ENCODE measurements around the gene DCC.

Gene DCC

GRCh38 chr18:52945552-52945951 is 605.6 kb downstream of the DCC start:
- no peak for DNase-seq

DNA sequence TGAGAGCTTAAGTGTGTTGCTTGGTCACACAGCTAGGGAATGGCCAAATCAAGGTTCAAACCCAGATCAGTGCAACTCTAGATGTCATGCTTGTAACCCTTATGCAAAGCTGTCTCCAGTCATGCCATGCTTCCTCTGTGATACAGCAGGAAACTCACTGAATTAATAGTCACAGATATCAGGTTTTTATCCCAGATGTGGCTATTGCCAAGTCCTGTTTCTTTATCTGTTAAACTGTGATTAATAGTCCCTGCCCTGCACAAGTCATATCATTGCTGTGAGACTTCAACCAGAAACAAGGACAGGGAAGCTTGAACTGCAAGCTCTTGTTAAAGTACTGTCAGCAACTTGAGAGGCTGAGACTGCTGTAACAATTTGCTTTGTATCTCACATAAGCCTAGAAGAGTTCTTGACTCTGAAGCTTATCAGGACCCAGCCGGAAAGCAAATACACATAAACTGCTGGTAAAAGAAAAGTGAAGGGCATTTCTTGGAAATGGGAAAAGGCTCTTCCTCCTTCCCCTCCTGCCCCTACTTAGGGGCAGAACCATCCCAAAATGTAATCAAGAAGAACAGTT is 609.0 kb downstream of the DCC start:
- DNase-seq = no peak

- DNase-seq = no peak
Measured at GRCh38 chr18:52950155-52950554, 610.2 kb downstream of the DCC start.

DNA sequence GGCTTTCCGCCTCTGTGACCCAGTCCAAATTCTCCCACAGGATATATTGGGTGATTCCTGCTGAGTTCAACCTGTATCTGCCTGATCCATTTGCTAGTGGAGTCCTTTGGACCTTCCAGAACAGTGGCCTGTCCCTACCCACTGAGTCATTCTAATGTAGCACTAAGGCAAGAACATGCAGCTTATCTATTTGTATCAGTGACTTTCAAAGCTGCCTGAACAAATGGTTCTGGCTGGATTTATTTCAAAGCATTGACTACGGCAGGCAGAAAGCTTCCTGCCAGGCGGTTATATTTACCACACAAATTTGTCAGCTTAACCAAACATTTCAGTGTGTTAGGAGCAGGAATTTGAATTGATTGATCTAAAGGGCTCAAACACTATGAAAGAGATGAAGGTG is 613.4 kb downstream of the DCC start:
- no peak for DNase-seq

DNA sequence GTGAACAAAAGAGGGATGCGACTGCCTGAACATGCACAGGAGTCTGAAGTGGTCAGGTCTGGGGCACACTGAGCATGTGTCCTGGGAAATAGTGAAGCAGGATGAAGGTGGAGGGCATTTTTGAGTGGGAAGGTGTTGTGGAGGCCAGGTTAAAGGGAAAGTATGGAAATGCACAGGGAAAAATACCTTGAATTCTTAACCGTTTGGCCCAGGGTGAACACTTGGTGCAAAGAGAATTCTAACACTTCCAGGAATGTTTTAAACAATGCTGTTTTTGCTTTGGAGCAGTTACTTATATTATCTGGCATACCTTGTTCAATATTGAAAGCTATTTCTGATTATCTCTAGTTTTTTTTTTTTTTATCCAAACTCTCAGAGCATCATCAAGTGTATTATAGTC is 623.5 kb downstream of the DCC start:
- no peak for DNase-seq

GRCh38 chr18:52970686-52971085 is 630.7 kb downstream of the DCC start:
- DNase-seq = no peak

- DNase-seq = no peak
Measured at GRCh38 chr18:52971097-52971496, 631.1 kb downstream of the DCC start.

DNA sequence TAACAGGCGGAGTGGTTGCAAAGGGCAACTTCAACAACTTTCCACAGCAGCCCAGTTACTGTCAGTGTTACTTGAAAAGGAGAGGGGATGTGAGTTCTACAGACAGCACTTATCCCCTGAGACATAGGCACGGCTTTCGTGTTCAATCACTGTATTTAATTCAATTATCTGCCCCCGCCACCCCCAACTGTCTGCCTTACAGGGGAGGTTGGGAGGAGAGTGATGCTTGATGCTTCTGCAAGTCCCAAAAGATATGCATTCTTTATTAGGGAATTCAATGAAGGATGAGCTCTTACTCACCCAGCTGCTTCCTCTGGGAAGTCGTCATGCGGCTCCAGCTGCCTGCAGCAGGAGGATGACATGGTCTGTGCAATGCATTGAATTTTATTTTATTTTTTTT is 639.9 kb downstream of the DCC start:
- no peak for DNase-seq

DNA sequence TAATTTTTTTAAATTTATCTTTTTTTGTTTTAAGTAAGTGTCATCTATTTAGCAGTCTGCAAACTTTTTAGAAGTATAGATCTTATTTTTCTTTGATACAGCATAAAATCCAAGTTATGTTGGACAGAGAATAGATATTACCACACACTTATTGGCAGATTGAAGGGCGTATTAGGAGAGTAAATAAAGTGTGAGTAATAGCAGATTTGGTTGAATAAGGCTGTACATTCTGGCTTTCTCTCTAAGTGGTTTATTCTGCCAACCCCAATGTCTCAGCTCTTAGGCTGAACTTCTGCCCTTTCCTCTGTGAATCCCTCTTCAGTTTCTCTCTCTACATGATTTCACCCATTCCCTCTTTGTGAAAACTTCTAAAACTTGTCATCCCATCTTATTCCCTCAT is 651.2 kb downstream of the DCC start:
- no peak for DNase-seq

DNA sequence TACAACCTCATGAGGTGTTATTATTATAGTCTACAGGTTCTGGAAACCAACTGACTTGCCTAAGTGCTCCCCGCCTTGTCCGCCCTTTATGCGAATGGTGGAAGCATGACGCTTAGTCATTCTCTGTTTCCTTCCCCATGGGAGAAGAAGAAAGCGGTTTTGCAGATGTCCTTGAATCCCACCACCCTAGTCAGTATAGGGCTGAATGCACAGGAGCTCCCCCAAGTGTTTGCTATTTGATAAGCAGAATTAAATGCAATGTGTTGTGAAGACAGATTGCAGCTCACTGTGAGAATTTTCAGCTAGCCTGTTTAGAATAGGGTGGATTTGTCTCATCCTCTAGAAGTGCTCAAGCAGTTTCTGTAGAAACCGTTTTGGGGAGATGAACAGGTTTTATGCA is 652.0 kb downstream of the DCC start:
- DNase-seq = peak; percentile 4

GRCh38 chr18:52995875-52996274 is 655.9 kb downstream of the DCC start:
- no peak for DNase-seq

DNA sequence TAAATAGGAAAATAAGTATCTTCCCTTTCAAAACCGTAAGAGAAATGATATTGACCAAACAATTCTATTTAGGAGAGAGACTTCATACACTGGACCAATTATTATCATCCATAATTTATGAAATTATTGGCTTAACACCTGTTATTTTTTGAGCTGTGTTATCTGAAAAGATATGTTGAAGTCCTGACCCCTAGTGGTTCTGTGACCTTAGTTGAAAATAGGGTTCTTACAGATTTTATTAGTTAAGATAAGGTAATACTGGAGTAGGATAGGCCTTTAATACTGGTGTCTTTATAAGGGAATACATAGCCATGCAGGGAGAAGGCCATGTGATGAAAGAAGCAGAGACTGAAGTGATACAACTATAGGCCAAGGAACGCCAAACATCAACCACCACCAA is 659.6 kb downstream of the DCC start:
- no peak for DNase-seq

DNA sequence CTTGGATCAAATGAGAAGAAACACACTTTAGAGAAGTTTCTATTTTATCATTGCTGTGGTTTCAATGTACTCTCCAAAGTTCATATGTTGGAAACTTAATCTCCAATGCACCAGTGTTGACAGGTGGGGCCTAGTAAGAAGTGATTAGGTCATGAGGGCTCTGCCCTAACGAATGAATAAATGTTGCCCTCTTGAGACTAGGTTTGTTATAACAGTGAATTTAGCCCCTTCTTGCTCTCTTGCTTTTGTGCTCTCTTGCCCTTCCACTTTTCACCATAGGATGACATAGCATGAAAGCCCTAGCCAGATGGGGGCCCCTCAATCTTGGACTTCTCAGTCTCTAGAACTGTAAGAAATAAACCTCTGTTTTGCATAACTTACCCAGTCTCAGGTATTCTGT is 664.8 kb downstream of the DCC start:
- no peak for DNase-seq

DNA sequence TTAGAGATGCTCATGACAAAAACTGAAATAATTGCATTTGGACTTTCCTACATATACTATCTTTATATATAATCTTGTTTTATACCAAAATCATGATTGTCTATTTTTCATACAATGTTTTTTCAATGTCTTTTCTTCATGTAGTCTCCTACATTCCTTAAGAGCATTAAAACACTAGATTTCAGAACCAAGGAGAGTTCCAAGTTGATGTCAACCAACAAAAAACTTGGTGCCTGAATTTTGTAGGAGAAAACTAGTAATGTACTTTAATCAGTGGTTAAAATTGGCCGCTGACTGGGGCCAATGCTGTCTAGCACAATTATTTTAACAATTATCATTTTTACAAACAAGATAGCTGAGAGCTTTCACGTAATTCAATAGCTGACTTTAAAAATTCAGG is 678.8 kb downstream of the DCC start:
- peak; percentile 6 for DNase-seq

DNA sequence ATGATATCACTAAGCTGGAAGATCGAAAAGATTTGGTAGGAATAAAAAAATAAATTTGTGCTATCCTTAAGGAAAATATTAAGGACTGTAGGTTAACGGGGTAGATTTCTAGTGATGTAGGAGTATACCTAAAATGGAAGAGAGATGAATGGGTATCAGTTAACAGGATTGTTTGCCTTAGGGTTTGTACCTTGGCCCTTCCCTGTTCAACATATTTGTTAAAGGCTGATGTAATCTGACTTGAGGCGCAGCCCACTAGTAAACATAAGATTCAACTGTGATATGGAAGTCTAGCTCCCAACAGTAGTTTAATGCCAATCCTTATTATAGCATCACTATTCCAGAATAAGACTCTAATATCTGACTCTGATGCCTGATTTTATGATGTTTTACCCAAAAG is 685.2 kb downstream of the DCC start:
- DNase-seq = no peak

GRCh38 chr18:53028565-53028964 is 688.6 kb downstream of the DCC start:
- no peak for DNase-seq

GRCh38 chr18:53033128-53033527 is 693.1 kb downstream of the DCC start:
- DNase-seq = no peak

DNA sequence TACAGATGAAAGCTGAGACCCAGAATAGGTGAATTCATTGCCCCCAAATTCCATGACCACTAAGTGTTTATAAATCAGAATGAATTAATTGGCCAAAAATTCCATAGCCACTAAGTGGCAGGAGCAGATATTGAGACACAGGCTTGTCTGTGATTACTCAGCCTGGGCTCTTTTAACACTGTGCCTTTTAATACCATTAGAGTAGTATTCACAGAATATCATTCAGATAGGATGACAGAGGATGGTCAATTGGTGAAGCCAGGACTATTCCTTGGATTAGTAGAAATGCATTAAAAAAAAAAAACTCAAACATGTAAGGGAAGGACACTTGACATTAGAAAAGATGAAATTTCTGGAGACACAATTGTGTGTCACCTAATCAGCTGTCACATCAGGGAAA is 698.6 kb downstream of the DCC start:
- no peak for DNase-seq

GRCh38 chr18:53040286-53040685 is 700.3 kb downstream of the DCC start:
- DNase-seq = no peak

DNA sequence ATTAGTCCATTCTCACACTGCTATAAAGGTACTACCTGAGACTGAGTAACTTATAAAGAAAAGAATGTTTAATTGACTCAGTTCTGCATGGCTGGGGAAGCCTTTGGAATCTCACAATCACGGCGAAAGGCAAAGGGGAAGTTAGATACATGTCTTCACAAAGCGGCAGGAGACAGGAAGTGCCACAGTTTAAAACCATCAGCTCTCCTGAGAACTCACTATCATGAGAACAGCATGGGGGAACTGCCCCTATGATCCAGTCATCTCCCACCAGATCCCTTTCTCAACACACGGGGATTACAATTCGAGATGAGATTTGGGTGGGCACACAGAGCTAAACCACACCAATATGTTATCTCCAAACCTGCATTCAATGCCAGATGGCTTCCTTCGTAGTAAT is 716.1 kb downstream of the DCC start:
- no peak for DNase-seq

DNA sequence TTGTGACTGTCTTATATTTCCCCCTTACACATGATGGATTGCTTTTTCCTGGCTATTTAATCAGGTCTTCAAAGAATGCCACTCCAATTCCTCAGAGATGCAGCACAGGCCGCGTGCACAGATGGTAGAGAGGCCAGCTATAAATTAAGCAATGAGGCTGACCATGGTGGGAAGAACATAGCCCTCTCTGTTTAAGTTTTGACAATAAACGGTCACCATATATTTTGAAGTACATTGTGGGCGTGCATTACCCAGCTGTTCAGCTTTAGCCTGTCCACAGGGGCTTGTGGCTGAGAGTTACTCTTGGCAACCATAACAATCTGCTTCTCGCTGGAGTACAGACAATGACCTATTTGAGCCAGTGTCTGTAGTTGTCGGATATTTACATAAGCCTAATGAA is 730.8 kb downstream of the DCC start:
- no peak for DNase-seq

GRCh38 chr18:53080687-53081086 is 740.7 kb downstream of the DCC start:
- no peak for DNase-seq

DNA sequence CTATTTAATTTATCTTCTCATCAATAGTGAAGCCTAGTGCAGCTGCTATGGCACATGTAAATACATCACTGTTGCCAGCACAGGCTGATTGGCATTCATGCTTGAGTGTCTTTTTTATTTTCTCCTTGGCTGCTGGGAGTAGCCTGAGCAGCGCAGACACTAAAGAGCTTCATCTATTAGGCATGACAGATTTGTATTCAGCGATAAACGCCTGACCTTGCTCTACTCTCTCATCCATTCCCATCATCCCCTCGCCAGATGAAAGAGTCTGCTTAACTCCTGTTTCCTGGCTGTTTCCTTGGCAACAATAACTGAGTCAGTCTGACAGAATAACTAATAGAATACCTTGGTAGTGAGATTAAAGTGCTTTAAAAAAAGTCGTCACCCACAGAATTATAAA is 753.6 kb downstream of the DCC start:
- no peak for DNase-seq

- DNase-seq = no peak
Measured at GRCh38 chr18:53101536-53102105, 761.6 kb downstream of the DCC start.

DNA sequence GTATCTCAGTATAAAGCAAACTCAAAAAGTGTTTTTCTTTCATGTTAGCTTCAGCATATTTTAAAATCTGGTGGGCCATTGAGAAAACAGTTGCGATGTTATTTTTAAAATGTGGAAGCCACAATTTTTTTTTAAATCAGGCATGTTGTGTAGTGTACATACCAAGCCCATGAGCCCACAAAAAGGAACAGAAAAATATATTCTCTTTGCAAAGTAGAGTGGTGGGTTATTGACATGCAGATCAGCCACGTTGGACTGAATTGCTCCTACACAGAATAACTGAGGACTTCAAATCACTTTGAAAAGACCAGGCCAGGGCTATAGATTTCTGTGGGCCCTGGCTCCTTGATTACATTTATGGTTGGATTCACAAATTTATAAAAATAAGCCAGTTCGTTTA is 774.4 kb downstream of the DCC start:
- no peak for DNase-seq

All from fibroblast of skin of scalp (primary cell).